GM19395 (cell line): ENCODE data around the gene ZNF512.
A peak's percentile ranks its signal among the peaks of the same experiment; 100 is the strongest.
"Not testable (repeated sequence)": the region's sequence is repeated elsewhere in the genome, so short reads cannot be mapped to it uniquely, and the experiment has no call there.

Experiments
- ATAC-seq: cut with Tn5 transposase; IDR thresholded peaks from one replicate; pipeline ENCODE4 v1.9.1; 2021; ENCODE audit warnings: mild to moderate bottlenecking, moderate library complexity; ENCODE audit not compliant: unreplicated experiment

ZNF512 gene

GRCh38 chr2:27582695-27583389 is at the start of gene ZNF512:
Gene ZNF512 (plus strand): TSS chr2:27583042. CDS start chr2:27583113, 71 bp downstream.
- peak; percentile 96 for ATAC-seq

- ATAC-seq: no peak
Measured at GRCh38 chr2:27537287-27537686, 45.6 kb upstream of the ZNF512 start.

GRCh38 chr2:27538839-27539450 is 43.9 kb upstream of the ZNF512 start:
- ATAC-seq: not testable (repeated sequence)

GRCh38 chr2:27539649-27540048 is 43.2 kb upstream of the ZNF512 start:
- not testable (repeated sequence) for ATAC-seq

- ATAC-seq: no peak
Measured at GRCh38 chr2:27544143-27544821, 38.6 kb upstream of the ZNF512 start.

GRCh38 chr2:27545348-27546141 is 37.3 kb upstream of the ZNF512 start:
- ATAC-seq: no peak

GRCh38 chr2:27549303-27549702 is 33.5 kb upstream of the ZNF512 start:
- no peak for ATAC-seq

- no peak for ATAC-seq
Measured at GRCh38 chr2:27551514-27551913, 31.3 kb upstream of the ZNF512 start.

GRCh38 chr2:27552941-27553340 is 29.9 kb upstream of the ZNF512 start:
- ATAC-seq: no peak

GRCh38 chr2:27554451-27554850 is 28.4 kb upstream of the ZNF512 start:
- ATAC-seq: not testable (repeated sequence)

GRCh38 chr2:27559228-27559627 is 23.6 kb upstream of the ZNF512 start:
- no peak for ATAC-seq

GRCh38 chr2:27561060-27561459 is 21.8 kb upstream of the ZNF512 start:
- no peak for ATAC-seq

GRCh38 chr2:27566628-27567027 is 16.2 kb upstream of the ZNF512 start:
- no peak for ATAC-seq

GRCh38 chr2:27569398-27569797 is 13.4 kb upstream of the ZNF512 start:
- ATAC-seq: no peak

- no peak for ATAC-seq
Measured at GRCh38 chr2:27571197-27571596, 11.6 kb upstream of the ZNF512 start.

- ATAC-seq: no peak
Measured at GRCh38 chr2:27571681-27572080, 11.2 kb upstream of the ZNF512 start.

GRCh38 chr2:27572439-27572838 is 10.4 kb upstream of the ZNF512 start:
- no peak for ATAC-seq

- no peak for ATAC-seq
Measured at GRCh38 chr2:27572998-27573429, 9.8 kb upstream of the ZNF512 start.

- no peak for ATAC-seq
Measured at GRCh38 chr2:27573452-27573851, 9.4 kb upstream of the ZNF512 start.

GRCh38 chr2:27581417-27582128 is 1.3 kb upstream of the ZNF512 start:
- no peak for ATAC-seq
